Keratinocyte (primary cell): Measurements from ENCODE around the gene RBM22.

Experiments
- EZH2 ChIP-seq: IDR thresholded peaks from one replicate; pipeline ENCODE4 v1.6.1; 2012; ENCODE audit warnings: inconsistent platforms, mild to moderate bottlenecking, low read length, moderate library complexity
- TF ChIP-seq, protein P1 (sequence below), 3 experiments: IDR thresholded peaks in 1 of 3; conservative IDR thresholded peaks in 1 of 3; optimal IDR thresholded peaks in 1 of 3; 2 replicates in 2 of 3; 3 replicates in 1 of 3; pipeline versions ENCODE3 to v1.5.1; 2011; ENCODE audit warnings: low read length in 3 of 3, mild to moderate bottlenecking in 3 of 3, moderate library complexity in 2 of 3, control low read depth in 1 of 3, inconsistent platforms in 1 of 3; ENCODE audit not compliant: insufficient read depth in 2 of 3; ENCODE audit errors: extremely low read depth in 1 of 3

DNA sequence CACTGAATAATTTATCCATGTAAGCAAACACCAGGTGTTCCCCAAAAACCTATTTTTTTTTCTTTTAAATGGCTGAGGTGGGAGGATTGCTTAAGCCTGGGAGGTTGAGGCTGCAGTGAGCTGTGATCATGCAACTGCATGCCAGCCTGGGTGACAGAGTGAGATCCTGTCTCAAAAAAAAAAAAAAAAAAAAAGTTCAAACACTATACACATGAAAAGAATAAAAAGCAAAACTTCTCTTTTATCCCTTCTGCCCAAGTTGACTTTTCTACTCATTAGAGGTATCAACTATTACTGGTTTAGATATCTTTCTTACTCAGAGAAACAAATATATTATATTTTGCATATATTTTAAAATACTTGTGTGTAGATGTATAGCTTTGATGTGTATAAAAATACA lies 40.1 kb upstream of the RBM22 start:
- TF ChIP-seq, protein P1, sequence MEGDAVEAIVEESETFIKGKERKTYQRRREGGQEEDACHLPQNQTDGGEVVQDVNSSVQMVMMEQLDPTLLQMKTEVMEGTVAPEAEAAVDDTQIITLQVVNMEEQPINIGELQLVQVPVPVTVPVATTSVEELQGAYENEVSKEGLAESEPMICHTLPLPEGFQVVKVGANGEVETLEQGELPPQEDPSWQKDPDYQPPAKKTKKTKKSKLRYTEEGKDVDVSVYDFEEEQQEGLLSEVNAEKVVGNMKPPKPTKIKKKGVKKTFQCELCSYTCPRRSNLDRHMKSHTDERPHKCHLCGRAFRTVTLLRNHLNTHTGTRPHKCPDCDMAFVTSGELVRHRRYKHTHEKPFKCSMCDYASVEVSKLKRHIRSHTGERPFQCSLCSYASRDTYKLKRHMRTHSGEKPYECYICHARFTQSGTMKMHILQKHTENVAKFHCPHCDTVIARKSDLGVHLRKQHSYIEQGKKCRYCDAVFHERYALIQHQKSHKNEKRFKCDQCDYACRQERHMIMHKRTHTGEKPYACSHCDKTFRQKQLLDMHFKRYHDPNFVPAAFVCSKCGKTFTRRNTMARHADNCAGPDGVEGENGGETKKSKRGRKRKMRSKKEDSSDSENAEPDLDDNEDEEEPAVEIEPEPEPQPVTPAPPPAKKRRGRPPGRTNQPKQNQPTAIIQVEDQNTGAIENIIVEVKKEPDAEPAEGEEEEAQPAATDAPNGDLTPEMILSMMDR (optimal IDR thresholded peaks at IDR 0.05 in 1 of 3, IDR thresholded peaks at IDR 0.05 in 1 of 3, conservative IDR thresholded peaks at IDR 0.05 in 1 of 3; ENCODE audit: extremely low read depth in 1 of 3, insufficient read depth in 2 of 3, low read length in 3 of 3) = no peak
- no peak for TF ChIP-seq EZH2
